HG03439 (cell line): ENCODE measurements around the gene MED15.
"Not testable (repeated sequence)": the region's sequence is repeated elsewhere in the genome, so short reads cannot be mapped to it uniquely, and the experiment has no call there.

ENCODE experiments used
- ATAC-seq: cut with Tn5 transposase; IDR thresholded peaks from one replicate; pipeline ENCODE4 v1.9.1; 2021; ENCODE audit warnings: mild to moderate bottlenecking, moderate library complexity; ENCODE audit not compliant: unreplicated experiment

MED15 gene

DNA sequence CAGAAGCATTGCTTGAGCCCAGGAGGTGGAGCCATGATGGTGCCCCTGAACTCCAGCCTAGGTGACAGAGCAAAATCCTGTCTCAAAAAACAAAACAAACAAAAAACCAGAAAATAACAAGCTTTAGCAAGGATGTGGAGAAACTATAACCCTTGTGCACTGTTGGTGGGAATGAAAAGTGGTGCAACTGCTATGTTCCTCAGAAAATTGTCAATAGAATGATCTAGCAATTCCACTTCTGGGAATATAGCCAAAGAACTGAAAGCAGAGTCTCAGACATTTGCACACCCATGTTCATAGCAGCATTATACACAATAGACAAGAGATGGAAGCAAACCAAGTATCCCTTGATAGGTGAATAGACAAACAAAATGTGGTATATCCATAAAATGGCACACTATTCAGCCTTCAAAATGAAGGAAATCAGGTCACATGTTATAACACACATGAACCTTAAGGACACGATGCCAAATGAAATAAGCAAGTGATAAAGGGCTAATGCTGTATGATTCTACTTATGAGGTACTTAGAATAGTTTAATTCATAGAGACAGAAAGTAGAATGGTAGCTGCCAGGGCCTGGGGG lies 27.7 kb upstream of the MED15 start:
- no peak for ATAC-seq

DNA sequence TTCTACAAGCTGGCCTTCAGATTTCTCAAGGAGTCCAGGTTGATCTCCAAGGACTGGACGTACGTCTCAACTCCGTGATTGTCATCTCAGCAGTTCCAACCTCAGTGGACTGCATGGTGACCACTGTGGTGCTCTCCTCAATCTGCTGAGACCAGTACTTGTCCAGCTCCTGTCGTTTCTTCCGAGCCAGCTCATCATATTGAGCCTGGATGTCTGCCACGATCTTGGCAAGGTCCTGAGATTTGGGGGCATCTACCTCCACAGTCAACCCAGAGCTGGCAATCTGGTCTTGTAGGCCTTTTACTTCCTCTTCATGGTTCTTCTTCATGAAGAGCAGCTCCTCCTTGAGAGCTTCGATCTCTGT lies 24.3 kb upstream of the MED15 start:
- not testable (repeated sequence) for ATAC-seq

DNA sequence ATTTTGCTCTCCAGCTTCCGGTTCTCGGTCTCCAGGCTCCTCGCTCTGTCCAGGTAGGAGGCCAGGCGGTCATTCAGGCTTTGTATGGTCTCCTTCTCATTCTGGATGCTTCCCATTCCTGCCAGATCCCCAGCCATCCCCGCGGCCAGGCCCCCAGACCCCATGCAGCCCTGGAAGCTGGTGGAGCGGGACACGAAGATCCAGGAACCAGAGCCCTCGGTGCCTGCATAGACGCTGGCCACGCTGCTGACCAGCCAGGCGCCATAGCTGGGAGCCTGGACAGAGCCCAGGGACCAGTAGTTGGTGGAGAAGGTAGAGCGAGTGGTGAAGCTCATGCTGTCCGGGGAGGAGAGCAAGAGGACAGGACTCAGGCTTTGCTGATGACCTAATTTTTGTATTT lies 23.6 kb upstream of the MED15 start:
- no peak for ATAC-seq

DNA sequence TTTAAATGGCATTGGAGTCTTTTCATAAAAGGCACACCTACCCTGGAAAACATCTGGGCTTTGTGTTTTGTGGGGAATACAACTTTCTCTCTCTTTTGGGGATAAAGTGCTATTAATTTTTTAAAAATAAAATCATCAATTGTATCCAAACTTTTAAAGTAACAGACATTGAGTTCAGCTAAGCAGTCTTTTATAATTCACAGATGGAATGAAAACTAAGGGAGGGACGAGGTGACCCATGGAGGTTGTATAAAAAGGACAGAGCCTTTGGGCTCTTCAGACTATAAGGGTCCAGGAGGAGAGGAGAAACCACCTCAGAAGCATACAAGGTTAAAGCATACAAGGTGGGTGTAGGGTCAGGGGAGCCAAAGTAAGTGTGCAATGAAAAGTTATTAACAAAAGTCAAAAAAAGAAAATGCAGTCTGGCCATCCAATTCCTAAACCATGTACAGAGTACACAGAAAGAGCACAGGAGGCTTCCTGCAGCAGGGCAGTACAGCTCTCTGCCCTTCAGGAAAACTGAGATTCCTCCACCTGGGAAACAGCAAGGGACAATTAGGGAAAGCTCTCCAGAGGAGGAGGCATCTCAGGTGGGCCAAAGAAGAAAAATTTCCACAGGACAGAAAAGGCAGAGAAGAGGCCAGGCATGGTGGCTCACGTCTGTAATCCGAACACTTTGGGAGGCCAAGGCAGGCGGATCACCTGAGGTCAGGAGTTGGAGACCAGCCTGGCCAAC lies 22.3 kb upstream of the MED15 start:
- ATAC-seq: no peak

DNA sequence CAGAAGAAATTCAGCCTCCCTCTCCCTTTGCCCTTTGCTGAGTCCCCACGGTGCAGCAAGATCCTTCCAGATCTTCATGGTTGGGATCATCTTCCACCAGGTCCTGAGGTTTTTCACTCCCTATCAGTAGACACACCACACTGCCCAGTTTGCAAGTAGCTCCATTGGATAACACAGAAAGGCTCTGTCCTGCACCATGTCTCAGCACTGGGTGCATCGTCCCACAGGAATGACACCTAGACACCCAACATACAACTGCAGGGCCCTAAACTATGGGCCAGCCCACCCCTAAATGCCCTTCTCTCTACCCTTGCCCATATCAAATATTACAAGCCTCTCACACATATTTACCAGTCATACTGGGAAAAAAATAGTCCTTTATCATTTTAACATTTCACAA lies 21.2 kb upstream of the MED15 start:
- ATAC-seq: no peak

DNA sequence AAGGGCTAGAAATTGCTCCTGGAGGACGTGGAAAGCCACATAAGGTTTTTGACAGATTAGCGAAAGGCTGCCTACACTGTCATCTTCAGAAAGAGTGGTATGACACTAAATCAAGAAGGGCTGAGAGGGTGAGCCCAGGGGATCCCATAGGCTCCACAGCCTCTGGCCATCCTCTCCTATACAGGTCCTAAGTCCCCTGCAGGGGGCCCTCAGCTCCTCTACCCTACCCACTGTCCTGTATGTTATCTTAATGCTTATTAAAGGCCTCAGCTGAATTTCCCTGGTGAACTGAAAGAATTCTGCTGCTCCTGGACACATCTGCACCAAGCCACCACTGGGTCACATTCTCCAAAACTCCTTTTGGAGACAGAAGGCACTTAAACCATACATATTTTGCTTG lies 19.7 kb upstream of the MED15 start:
- ATAC-seq: no peak

DNA sequence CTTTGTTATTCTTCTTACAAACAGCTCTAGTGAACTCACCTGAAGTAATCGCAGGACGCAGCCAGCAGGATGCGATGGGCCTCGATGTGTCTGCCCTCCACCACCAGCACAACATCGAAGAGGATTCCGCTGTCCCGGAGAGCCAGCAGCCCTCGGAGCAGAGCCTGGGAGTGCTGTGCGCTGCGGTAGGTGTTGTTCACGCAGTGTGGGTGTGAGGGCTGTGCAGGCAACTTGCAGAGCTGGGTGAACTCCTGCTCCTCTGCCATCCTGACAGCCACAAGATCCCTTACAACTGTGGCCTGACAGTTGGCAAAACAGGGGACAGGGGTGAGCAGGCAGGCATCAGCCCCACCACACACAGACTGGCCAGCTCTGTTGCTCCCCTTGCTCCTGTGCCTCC lies 18.5 kb upstream of the MED15 start:
- no peak for ATAC-seq

DNA sequence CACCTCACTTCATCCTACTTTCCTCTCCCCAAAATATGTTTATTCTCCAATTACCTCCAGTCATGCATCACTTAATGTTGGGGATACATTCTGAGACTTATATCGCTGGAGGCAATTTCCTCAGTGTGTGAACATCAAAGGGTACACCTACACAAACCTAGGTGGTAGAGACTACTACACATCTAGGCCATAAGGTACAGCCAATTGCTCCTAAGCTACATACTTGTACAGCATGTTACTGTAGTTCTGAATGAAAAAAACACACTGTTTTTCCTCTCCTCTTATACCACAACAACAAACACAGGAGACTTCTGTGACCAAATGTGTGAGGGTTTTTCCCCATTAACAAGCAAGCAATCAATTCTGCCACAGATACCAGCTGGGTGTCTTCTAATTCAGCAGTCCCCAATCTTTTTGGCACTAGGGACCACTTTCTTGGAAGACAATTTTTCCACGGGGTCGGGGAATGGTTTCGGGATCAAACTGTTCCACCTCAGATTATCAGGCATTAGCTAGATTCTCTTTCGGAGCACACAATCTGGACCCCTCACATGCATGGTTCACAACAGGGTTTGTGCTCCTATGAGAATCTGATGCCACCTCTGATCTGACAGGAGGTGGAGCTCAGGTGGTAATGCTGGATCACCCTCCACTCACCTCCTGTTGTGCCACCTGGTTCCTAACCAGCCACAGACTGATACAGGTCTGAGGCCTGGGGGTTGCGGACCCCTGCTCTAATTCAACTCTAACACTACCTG lies 17.0 kb upstream of the MED15 start:
- no peak for ATAC-seq

DNA sequence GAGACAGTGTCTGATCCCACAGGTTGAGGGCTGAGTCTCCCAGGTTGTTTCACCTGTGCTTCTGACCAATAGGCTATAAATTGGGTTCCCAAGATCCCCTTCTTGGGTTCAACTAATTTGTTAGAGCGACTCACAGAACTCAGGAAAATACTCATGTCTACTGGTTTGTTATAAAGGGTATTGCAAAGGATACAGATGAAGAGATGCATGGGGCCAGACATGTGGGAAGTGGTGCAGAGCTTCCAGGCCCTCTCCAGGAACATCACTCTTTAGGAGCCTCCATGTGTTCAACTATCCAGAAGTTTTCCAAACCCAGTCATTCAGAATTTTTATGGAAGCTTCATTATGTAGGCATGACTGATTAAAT lies 16.5 kb upstream of the MED15 start:
- ATAC-seq: no peak

DNA sequence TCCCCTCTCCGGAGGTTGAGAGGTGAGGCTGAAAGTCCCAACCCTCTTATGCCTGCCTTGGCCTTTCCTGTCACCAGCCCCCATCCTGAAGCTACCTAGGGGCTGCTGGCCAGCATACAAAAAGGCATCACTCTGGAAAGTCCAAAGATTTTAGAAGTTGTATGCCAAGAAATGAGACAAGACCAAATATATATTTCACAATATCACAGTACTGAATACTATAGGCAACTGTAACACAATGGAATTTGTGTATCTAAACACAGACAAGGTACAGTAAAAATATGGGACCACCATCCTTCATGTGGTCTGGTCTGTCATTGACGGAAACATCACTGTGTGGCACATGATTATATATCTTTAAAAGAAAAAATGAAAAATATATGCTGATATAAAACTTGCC lies 16.1 kb upstream of the MED15 start:
- ATAC-seq: no peak

DNA sequence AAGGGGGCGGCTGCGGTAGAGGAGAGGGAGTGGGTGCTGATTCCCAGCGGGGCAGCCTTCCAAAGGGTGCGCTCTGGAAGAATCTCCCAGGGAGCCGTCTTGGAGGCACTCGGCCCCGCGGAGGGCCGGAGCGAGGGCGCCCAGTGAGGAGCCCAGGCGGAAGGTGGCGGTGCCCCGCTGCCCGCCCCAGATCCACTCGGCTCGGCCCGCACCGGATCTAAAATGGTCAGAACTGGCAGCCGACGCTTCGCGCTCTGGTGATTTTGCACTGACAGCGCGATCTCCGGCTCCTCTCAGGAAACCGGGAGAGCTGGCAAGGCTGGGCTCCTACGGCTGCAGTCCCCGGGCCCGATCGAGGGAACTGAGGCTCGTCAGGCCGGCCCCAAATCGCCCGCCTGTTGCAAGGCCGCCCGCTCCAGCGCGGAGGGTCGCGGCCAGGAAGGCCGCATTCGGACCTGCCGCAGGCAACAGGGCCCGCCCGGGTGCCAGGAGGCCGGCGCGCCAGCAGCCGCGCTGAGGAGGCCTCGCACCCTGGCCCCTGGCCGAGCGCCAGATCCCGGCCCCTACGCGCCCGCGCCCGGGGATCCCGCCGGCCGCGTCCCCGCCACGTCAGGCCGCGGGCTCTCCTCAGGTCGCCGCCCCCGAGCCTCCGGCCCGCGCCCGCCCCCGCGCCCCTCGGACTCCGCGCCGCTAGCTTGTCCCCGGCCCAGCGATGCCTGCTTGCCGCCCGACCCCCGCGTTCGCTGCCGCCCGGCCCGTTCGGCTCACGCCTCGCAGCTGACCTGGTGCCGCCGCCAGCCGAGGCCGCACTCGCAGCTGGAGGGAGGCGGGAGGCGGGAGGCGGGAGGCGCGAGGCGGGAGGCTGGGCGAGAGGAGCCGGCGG lies 12.2 kb upstream of the MED15 start, which contains the start of gene KLHL22:
Gene KLHL22, minus strand, starts transcription at position 818 of the 883 bp plus-strand sequence. CDS start 6,584 bp downstream, outside the sequence.
- ATAC-seq: peak; percentile 67

DNA sequence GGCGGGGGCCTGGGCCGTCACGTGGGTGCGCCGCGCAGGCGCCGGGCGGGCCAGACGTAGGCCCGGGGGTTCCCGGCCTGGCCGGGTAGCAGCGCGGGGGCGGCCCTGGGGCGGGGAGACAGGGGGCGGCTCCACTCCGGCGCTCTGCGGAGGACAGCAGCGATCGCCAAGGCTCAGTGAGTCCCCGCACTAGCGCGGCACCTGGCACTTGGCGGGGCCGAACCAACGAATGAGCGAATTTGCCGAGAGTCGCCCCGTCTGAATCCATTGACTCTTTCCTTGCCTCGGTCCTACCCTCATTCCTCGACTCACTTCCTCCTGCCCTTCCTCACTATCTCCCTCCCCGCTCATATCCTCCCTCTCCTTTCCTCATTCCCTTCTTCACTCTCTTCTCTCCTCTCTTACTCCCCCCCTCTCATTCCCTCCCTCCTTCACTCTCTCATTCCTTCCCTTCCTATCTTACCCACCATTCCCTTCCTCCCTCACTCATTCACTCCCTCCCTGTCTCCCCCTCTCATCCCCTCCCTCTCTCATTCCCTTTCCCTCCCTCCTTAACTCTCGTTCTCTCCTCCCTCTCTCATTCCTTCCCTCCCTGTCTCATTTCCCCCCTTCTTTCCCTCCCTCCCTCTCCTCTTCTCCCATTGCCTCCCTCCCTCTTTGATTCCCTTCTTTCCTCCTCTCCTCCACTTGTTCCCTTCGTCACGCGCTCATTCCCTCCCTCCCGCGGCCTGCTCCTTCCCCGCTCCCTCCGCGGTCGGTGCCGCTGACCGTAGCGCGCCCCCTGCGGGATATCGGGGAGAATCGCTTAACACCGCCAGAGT lies 11.3 kb upstream of the MED15 start:
- ATAC-seq: no peak

DNA sequence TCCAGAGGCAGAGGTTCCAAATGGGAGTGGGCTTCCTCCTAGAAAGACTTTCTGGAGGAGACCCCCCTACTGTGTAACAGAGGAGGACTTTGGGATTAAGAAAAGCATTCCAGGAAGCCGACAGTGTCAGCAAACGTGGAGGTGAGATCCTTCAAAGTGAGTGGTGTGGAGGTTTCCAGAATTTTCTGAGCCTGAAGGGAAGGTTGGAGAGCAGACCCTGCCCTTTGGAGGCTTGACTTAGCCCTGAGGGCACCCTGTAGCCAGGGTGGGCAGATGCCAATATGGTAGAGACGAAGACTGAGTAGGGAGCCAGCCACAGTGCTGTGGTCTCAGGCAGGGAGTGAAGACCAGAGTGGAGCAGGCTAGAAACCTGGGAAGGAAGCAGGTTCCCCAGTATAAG lies 10.0 kb upstream of the MED15 start:
- no peak for ATAC-seq

DNA sequence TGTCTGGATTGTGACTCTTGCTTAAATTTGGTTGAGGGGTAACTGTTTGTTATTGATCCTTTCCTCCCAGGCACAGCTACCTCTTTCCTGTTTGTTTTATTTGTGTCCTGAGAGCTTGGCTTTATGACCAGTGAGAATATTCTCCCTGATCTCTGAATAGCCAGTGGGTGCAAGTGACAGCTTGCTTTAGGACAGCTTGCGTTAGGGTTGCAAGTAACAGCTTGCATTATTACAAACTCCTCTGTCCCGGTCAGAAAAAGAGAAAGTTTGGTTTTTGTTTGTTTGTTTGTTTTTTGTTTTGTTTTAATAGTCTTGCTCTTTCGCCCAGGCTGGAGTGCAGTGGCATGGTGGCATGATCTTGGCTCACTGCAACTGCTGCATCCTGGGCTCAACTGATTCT lies 8.5 kb upstream of the MED15 start:
- no peak for ATAC-seq

DNA sequence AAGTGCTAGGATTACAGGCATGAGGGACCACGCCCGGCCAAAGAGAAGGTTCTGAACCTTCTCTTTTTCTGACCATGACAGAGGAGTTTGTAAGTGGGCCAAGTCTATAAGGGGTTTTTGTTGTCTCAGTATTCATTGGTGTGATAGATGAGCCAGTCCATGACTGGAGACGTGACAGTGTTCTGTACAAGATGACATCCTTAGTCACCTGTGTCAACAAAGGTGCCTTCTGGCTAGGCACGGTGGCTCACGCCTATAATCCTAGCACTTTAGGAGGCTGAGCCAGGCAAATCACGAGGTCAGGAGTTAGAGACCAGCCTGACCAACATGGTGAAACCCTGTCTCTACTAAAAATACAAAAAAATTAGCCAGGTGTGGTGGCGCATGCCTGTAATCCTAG lies 7.6 kb upstream of the MED15 start:
- no peak for ATAC-seq

DNA sequence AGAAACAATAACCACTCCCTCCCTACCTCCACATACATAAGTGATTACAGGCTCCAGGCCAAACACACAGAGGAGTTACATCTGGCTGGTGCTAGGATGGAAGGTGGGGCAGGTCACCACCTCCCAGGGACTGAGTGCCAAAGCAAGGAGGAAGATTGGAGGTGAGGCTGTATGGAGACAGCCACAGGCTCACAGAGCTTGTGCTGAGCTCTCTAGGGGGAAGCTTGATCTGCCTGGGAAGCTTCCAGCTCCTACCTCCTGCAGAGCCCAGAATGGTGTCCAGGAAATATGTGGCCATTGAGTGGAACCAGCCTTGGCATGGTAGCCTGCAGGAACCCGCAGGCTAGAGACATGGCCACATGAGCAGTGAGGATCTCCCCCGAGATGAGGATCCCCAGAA lies 3.6 kb upstream of the MED15 start:
- ATAC-seq: no peak

DNA sequence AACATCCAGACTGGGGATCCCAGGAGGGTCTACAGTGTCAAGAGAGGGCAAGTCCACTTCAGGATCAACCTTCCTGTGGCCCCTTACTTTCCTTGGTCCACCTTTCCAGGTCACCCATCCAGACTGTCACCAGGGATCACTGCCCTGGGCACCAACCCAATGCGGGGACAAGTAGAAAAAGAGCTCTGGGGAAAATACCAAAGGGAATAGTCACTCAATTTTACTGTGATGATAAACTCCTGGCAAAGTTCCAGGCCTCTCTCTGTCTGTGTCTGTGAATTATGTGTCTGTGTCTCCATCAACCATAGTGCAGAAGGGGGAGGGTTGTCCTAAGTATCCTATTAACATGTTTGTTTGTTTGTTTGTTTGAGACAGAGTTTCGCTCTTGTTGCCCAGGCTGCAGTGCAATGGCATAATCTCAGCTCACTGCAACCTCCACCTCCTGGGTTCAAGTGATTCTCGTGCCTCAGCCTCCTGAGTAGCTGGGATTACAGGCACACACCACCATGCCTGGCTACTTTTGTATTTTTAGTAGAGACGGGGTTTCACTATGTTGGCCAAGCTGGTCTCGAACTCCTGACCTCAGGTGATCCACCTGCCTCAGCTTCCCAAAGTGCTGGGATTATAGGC lies 3.0 kb upstream of the MED15 start:
- ATAC-seq: not testable (repeated sequence)

DNA sequence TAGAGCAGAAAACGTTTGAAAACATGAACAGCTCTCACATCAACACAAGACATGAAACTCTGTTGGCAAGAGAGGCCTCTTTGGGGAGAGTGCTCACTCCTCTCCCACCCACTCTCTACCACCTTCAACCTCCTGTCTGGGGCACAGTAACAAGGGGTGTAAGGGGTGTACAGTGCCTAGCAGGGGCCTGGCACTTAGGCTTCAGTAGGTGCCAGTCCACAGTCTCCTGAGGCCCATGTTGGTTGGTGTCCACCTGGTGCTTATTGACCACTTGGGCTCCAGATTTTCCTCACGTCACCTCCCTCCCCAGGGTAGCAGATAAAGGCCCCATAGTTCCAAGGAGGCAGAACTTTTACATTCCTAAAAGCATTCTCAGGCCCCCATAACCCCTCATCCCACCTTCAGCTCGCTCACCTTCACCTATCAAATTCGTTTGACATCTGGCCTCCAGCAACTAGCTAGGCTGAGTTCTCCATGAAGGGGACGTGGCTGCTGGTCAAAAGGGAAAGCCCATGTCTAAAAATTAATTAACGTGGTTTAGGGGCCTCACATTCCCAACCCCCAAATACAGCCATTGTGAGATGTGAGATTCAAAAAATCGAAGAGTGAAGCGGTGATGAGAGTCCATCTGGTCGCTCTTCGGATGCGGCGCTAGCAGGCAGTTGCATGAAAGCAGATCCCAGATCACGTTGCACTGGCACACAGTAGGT lies 712 bp upstream of the MED15 start:
- ATAC-seq: no peak

DNA sequence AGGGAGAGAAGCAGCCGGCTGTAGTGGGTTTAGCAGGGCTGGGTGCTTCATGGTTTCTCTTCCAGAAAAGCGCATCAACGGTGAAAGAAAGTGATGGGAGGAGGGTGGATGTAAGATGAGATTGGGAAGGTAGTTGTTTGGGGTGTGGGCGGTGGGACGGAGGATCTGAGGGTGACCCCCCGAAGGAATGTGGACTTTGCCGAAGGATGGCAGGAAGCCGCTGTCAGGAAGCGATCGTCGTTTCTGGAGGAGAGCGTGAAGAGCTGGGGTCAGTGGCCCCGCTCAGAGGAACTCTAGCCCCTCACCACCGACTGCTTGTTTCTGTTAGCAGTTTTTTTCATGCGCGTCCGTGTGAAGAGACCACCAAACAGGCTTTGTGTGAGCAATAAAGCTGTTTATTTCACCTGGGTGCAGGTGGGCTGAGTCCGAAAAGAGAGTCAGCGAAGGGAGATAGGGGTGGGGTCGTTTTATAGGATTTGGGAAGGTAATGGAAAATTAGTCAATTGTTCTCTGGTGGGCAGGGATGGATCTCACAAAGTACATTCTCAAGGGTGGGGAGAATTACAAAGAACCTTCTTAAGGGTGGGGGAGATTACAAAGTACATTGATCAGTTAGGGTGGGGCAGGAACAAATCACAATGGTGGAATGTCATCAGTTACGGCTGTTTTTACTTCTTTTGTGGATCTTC lies 801 bp downstream of the MED15 start:
- ATAC-seq: not testable (repeated sequence)
